Measurements from ENCODE around the gene FARSB.

The FARSB gene

GRCh38 chr2:222544661-222545060 is 111.2 kb downstream of the FARSB start:
- Histone ChIP-seq H3K4me1 (ENCODE audit: control insufficient read depth in 1 of 2, insufficient read depth in 2 of 2, low read length in 2 of 2) (no peaks in the 10 kb centered on the region), H3K23ac (ENCODE audit: low read length) (no peak overlapping the region), H3K4ac (ENCODE audit: low read depth, low read length) (no peak overlapping the region), H3K18ac (ENCODE audit: low read length) (no peak overlapping the region), H3K4me2 (ENCODE audit: low read length) (no peak overlapping the region), H3K27me3 (ENCODE audit: insufficient read depth, low read length) (no peaks in the 10 kb centered on the region), H2AK5ac (ENCODE audit: low read length) (no peak overlapping the region), H3K14ac (ENCODE audit: low read length) (no peak overlapping the region), H3K79me2 (ENCODE audit: control insufficient read depth, insufficient read depth, low read length, poor library complexity) (no peaks in the 10 kb centered on the region), H4K12ac (ENCODE audit: low read depth, low read length) (no peak overlapping the region), H3K9ac (ENCODE audit: low read length) (no peak overlapping the region), H3K36me3 (ENCODE audit: control insufficient read depth in 1 of 2, insufficient read depth in 2 of 2, low read length in 2 of 2) (no peaks in the 10 kb centered on the region), H2BK120ac (ENCODE audit: insufficient read depth, low read length, poor library complexity) (no peak overlapping the region), H2AFZ (ENCODE audit: insufficient read depth, low read length, poor library complexity) (no peak overlapping the region), H2BK5ac (ENCODE audit: low read depth, low read length, poor library complexity) (no peak overlapping the region), H4K8ac (ENCODE audit: low read depth, low read length) (no peak overlapping the region), H3K27ac (ENCODE audit: low read depth, low read length) (no peak overlapping the region), H3K79me1 (ENCODE audit: low read length) (no peaks in the 10 kb centered on the region), H3K4me3 (ENCODE audit: low read depth, low read length) (no peak overlapping the region), H2BK12ac (ENCODE audit: low read length) (no peak overlapping the region), H4K91ac (ENCODE audit: low read depth, low read length) (no peak overlapping the region), H3K9me3 (ENCODE audit: insufficient read depth, low read depth, low read length) (no peaks in the 10 kb centered on the region)
- no peak for DNase-seq
- WGBS (ENCODE audit: extremely low coverage, insufficient coverage, insufficient read length): no CpG with 5 or more reads among the region's 1 CpG

- Histone ChIP-seq H2BK5ac (ENCODE audit: low read depth, low read length, poor library complexity) (no peak overlapping the region), H3K79me1 (ENCODE audit: low read length) (no peaks in the 10 kb centered on the region), H3K9me3 (ENCODE audit: insufficient read depth, low read depth, low read length) (no peaks in the 10 kb centered on the region), H2AFZ (ENCODE audit: insufficient read depth, low read length, poor library complexity) (no peak overlapping the region), H3K4me3 (ENCODE audit: low read depth, low read length) (no peak overlapping the region), H2BK120ac (ENCODE audit: insufficient read depth, low read length, poor library complexity) (no peak overlapping the region), H3K27me3 (ENCODE audit: insufficient read depth, low read length) (no peaks in the 10 kb centered on the region), H2BK12ac (ENCODE audit: low read length) (no peak overlapping the region), H3K18ac (ENCODE audit: low read length) (no peak overlapping the region), H3K27ac (ENCODE audit: low read depth, low read length) (no peak overlapping the region), H4K8ac (ENCODE audit: low read depth, low read length) (no peak overlapping the region), H2AK5ac (ENCODE audit: low read length) (no peak overlapping the region), H3K23ac (ENCODE audit: low read length) (no peak overlapping the region), H3K79me2 (ENCODE audit: control insufficient read depth, insufficient read depth, low read length, poor library complexity) (no peaks in the 10 kb centered on the region), H3K9ac (ENCODE audit: low read length) (no peak overlapping the region), H4K91ac (ENCODE audit: low read depth, low read length) (no peak overlapping the region), H3K4ac (ENCODE audit: low read depth, low read length) (no peak overlapping the region), H3K4me1 (ENCODE audit: control insufficient read depth in 1 of 2, insufficient read depth in 2 of 2, low read length in 2 of 2) (no peaks in the 10 kb centered on the region), H3K4me2 (ENCODE audit: low read length) (no peak overlapping the region), H4K12ac (ENCODE audit: low read depth, low read length) (no peak overlapping the region), H3K36me3 (ENCODE audit: control insufficient read depth in 1 of 2, insufficient read depth in 2 of 2, low read length in 2 of 2) (no peaks in the 10 kb centered on the region), H3K14ac (ENCODE audit: low read length) (no peak overlapping the region)
- WGBS (ENCODE audit: extremely low coverage, insufficient coverage, insufficient read length): no CpG with 5 or more reads among the region's 3 CpGs
- no peak for DNase-seq
Observed at GRCh38 chr2:222538535-222538934, 117.4 kb downstream of the FARSB start.

DNA sequence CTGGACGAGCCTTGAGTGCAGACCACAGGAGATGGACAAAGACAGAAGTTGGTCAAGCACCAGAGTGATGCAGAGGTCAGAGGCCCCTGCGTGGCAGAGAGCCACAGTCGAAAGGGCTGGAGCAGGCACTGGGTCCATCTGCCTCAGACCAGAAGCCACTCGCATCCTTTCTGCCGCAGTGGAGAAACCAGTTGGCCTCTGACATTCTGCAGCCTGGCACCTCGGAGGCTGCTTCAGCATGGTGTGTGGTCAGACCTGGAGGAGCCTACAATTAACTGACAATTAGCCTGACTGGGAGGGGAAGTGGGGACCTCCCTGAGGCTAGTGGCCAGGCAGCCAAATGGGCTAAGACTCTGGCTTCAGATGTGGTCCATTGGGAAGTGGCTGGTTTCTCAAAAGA is 120.4 kb downstream of the FARSB start:
- Histone ChIP-seq H3K23ac (ENCODE audit: low read length) (no peak overlapping the region), H3K14ac (ENCODE audit: low read length) (no peak overlapping the region), H2BK12ac (ENCODE audit: low read length) (no peak overlapping the region), H3K4me3 (ENCODE audit: low read depth, low read length) (no peak overlapping the region), H3K79me1 (ENCODE audit: low read length) (no peaks in the 10 kb centered on the region), H2BK120ac (ENCODE audit: insufficient read depth, low read length, poor library complexity) (no peak overlapping the region), H3K36me3 (ENCODE audit: control insufficient read depth in 1 of 2, insufficient read depth in 2 of 2, low read length in 2 of 2) (no peaks in the 10 kb centered on the region), H2AFZ (ENCODE audit: insufficient read depth, low read length, poor library complexity) (no peak overlapping the region), H2BK5ac (ENCODE audit: low read depth, low read length, poor library complexity) (no peak overlapping the region), H4K8ac (ENCODE audit: low read depth, low read length) (no peak overlapping the region), H3K79me2 (ENCODE audit: control insufficient read depth, insufficient read depth, low read length, poor library complexity) (no peaks in the 10 kb centered on the region), H3K4me2 (ENCODE audit: low read length) (no peak overlapping the region), H2AK5ac (ENCODE audit: low read length) (no peak overlapping the region), H3K9me3 (ENCODE audit: insufficient read depth, low read depth, low read length) (no peaks in the 10 kb centered on the region), H4K91ac (ENCODE audit: low read depth, low read length) (no peak overlapping the region), H3K27ac (ENCODE audit: low read depth, low read length) (no peak overlapping the region), H3K4ac (ENCODE audit: low read depth, low read length) (no peak overlapping the region), H3K9ac (ENCODE audit: low read length) (peak overlapping the region; percentile 15), H3K27me3 (ENCODE audit: insufficient read depth, low read length) (no peaks in the 10 kb centered on the region), H3K4me1 (ENCODE audit: control insufficient read depth in 1 of 2, insufficient read depth in 2 of 2, low read length in 2 of 2) (no peaks in the 10 kb centered on the region), H3K18ac (ENCODE audit: low read length) (no peak overlapping the region), H4K12ac (ENCODE audit: low read depth, low read length) (no peak overlapping the region)
- DNase-seq: no peak
- WGBS (ENCODE audit: extremely low coverage, insufficient coverage, insufficient read length): no CpG with 5 or more reads among the region's 6 CpGs

- no peak overlapping the region for H3K4ac ChIP-seq (ENCODE audit: low read depth, low read length)
- DNase-seq: peak; percentile 77 to 83
- no peaks in the 10 kb centered on the region for H3K9me3 ChIP-seq (ENCODE audit: insufficient read depth, low read depth, low read length)
- no peak overlapping the region for H2BK12ac ChIP-seq (ENCODE audit: low read length)
- H3K9ac ChIP-seq (ENCODE audit: low read length): no peak overlapping the region
- H3K36me3 ChIP-seq (ENCODE audit: control insufficient read depth in 1 of 2, insufficient read depth in 2 of 2, low read length in 2 of 2): no peaks in the 10 kb centered on the region
- no peaks in the 10 kb centered on the region for H3K79me1 ChIP-seq (ENCODE audit: low read length)
- H3K23ac ChIP-seq (ENCODE audit: low read length): no peak overlapping the region
- H2AK5ac ChIP-seq (ENCODE audit: low read length): no peak overlapping the region
- no peak overlapping the region for H2AFZ ChIP-seq (ENCODE audit: insufficient read depth, low read length, poor library complexity)
- H3K27me3 ChIP-seq (ENCODE audit: insufficient read depth, low read length): no peaks in the 10 kb centered on the region
- no peaks in the 10 kb centered on the region for H3K4me1 ChIP-seq (ENCODE audit: control insufficient read depth in 1 of 2, insufficient read depth in 2 of 2, low read length in 2 of 2)
- H4K91ac ChIP-seq (ENCODE audit: low read depth, low read length): no peak overlapping the region
- H3K18ac ChIP-seq (ENCODE audit: low read length): no peak overlapping the region
- H4K12ac ChIP-seq (ENCODE audit: low read depth, low read length): no peak overlapping the region
- no peak overlapping the region for H3K27ac ChIP-seq (ENCODE audit: low read depth, low read length)
- H3K4me3 ChIP-seq (ENCODE audit: low read depth, low read length): no peak overlapping the region
- no peak overlapping the region for H3K14ac ChIP-seq (ENCODE audit: low read length)
- no peak overlapping the region for H2BK120ac ChIP-seq (ENCODE audit: insufficient read depth, low read length, poor library complexity)
- WGBS (ENCODE audit: extremely low coverage, insufficient coverage, insufficient read length): no CpG with 5 or more reads among the region's 5 CpGs
- H3K4me2 ChIP-seq (ENCODE audit: low read length): no peak overlapping the region
- H2BK5ac ChIP-seq (ENCODE audit: low read depth, low read length, poor library complexity): no peak overlapping the region
- no peaks in the 10 kb centered on the region for H3K79me2 ChIP-seq (ENCODE audit: control insufficient read depth, insufficient read depth, low read length, poor library complexity)
- H4K8ac ChIP-seq (ENCODE audit: low read depth, low read length): no peak overlapping the region
Observed at GRCh38 chr2:222532315-222532714, 123.6 kb downstream of the FARSB start.

Measured in trophoblast cell (in vitro differentiated cells and primary cell).